ENCODE measurements around the gene MBD6. TPM values are rescaled to one million over a fixed set of nuclear protein-coding genes. Genes with fewer than 3 reads are reported as not detected.

The MBD6 gene
- total RNA-seq, 3 donors from 2014 or later, result 12.6 to 26.1 (median 19.7) TPM

DNA sequence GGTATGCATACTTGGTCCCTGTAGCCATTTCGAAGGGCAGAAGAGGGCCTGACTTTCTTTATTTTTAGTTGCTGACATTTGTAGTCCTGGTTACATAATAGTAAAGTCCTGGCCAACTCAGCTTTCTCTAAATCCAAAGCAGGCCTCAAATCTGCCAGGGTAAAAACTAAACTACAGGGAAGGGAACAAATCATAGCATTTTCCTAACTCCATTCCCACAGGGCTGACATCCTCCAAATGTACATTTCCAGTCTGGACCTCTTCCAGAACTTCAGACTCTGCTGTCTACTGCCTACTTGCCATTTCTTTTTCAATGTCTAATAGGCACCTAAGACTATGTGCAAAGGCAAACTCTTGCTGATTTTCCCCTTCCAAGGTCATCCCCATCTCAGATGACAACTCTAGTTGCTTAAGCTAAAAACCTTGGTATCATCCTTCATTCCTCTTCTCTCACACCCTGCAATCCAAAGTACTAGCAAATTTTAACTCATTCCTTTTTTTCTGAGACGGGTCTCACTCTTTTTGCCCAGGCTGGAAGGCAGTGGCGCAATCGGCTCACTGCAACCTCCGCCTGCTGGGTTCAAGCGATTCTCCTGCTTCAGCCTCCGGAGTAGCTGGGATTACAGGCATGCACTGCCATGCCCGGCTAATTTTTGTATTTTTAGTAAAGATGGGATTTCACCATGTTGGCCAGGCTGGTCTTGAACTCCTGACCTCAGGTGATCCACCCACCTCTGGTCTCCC lies 4.3 kb upstream of the MBD6 start:
- H3K4me3 ChIP-seq, result peak overlapping the region; percentile 84 to 97 (median 93)
- TF ChIP-seq CTCF (IDR thresholded peaks at IDR 0.05) (no peak), POLR2AphosphoS5 (IDR thresholded peaks at IDR 0.05) (no peak), POLR2A (IDR thresholded peaks at IDR 0.05) (no peak)
- H3K27me3 ChIP-seq, result no peaks in the 10 kb centered on the region
- peak overlapping the region; percentile 99 to 100 for H3K27ac ChIP-seq
- peaks cover 6% of the 10 kb centered on the region for H3K36me3 ChIP-seq
- H3K9me3 ChIP-seq, result no peaks in the 10 kb centered on the region
- peaks cover 13 to 24% of the 10 kb centered on the region in 2 donors for H3K4me1 ChIP-seq
- no peak for DNase-seq (ENCODE audit: low spot score in 2 of 2)
- intact Hi-C loops (cut with DNase I; ENCODE audit: low total_unique reads), result no loop called here

GRCh38 chr12:57518920-57519795 lies 3.5 kb upstream of the MBD6 start:
- peak overlapping the region; percentile 84 to 97 (median 93) for H3K4me3 ChIP-seq
- H3K36me3 ChIP-seq, result peaks cover 6% of the 10 kb centered on the region
- peaks cover 13 to 32% of the 10 kb centered on the region in 2 donors for H3K4me1 ChIP-seq
- DNase-seq (ENCODE audit: low spot score in 2 of 2), result peak in 1 of 2 donors; percentile 36
- H3K27me3 ChIP-seq, result no peaks in the 10 kb centered on the region
- intact Hi-C loops (cut with DNase I; ENCODE audit: low total_unique reads), result no loop called here
- no peaks in the 10 kb centered on the region for H3K9me3 ChIP-seq
- peak overlapping the region; percentile 99 to 100 for H3K27ac ChIP-seq
- TF ChIP-seq POLR2AphosphoS5 (IDR thresholded peaks at IDR 0.05), result no peak
- no peak for TF ChIP-seq CTCF (IDR thresholded peaks at IDR 0.05)
- no peak for TF ChIP-seq POLR2A (IDR thresholded peaks at IDR 0.05)

DNA sequence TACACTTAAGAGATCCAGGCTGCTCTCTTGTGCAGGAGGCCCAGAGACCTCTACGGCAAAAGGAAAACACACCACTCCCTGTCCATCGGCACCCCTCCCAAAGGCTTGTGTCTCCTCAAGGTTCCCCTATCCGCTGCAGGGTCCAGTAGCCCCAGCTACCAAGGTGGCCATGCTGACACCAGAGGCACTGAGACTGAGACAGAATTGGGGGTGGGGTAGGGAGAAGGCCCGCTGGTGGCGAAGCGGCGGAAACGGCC lies 2.9 kb upstream of the MBD6 start:
- no peak for TF ChIP-seq CTCF (IDR thresholded peaks at IDR 0.05)
- no peak for TF ChIP-seq POLR2AphosphoS5 (IDR thresholded peaks at IDR 0.05)
- TF ChIP-seq POLR2A (IDR thresholded peaks at IDR 0.05), result no peak
- Histone ChIP-seq H3K27me3 (no peaks in the 10 kb centered on the region), H3K4me3 (peak overlapping the region; percentile 84 to 97 (median 93)), H3K9me3 (no peaks in the 10 kb centered on the region), H3K36me3 (peaks cover 6% of the 10 kb centered on the region), H3K27ac (peak overlapping the region; percentile 99 to 100), H3K4me1 (peaks cover 13 to 38% of the 10 kb centered on the region in 2 donors)
- intact Hi-C loops (cut with DNase I; ENCODE audit: low total_unique reads), result loop anchor here (5.0 kb wide), 1 partner anchor 432 kb away; the partner anchor contains the start of gene NAB2
- peak in 1 of 2 donors; percentile 43 for DNase-seq (ENCODE audit: low spot score in 2 of 2)

DNA sequence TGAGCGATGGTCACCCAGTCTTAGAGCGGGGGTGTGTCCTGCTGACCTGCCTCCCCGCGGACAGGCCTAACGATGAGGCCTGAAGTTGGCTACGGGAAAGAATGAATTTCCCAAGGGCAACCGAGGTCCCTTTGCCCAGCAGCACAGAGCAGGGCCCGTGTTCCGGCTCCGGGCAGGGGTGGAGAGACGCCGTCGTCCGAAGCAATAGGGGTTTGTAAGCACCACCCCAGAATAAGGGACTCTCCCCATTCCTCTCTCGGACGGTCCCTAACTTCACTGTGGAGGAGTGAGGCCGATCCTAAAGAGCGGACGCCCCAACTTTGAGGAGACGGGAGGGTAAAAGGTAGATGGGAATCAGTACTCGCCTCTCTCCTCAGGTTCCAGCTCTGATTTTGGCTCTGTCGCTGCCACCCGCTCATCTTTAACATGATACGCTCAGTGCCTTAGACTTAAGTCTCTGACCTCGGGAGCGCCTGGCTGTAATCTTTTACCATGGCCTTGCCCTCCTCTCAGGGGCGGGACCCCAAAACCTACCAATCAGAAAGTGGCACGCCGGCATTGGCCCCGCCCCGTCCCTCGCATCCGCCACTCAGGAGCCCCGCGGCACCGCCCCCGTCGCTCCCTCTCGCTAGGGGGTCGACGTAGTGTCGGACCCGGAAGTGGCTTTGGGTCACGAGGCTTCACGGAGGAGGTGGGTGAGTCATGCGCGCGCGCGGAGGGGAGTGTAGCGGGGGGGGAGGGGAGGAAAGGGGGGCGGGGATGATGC lies 2.4 kb upstream of the MBD6 start, which contains the start of gene DDIT3:
TSS of gene DDIT3 (minus strand) at position 462 of the 766 bp plus-strand sequence. CDS start 3,108 bp downstream, outside the sequence.
- Histone ChIP-seq H3K4me1 (peaks cover 13 to 41% of the 10 kb centered on the region in 2 donors), H3K27me3 (no peaks in the 10 kb centered on the region), H3K36me3 (peaks cover under 1% of the 10 kb centered on the region), H3K9me3 (no peaks in the 10 kb centered on the region), H3K27ac (peak within 1 kb of the TSS; percentile 99 to 100), H3K4me3 (peak within 1 kb of the TSS; percentile 84 to 97 (median 93))
- peak; percentile 100 for DNase-seq (ENCODE audit: low spot score in 2 of 2)
- TF ChIP-seq POLR2A (IDR thresholded peaks at IDR 0.05) (peak; percentile 98), POLR2AphosphoS5 (IDR thresholded peaks at IDR 0.05) (peak; percentile 99 to 100 (median 99)), CTCF (IDR thresholded peaks at IDR 0.05) (no peak)
- intact Hi-C loops (cut with DNase I; ENCODE audit: low total_unique reads), result loop anchor here (5.0 kb wide), 1 partner anchor 433 kb away; the partner anchor contains the start of gene NAB2
